Measurements from ENCODE around the gene RASGRP1. TPM values are rescaled to one million over a fixed set of nuclear protein-coding genes. Genes with fewer than 3 reads are reported as not detected.

The RASGRP1 gene
- total and polyA plus RNA-seq, 10 of the 15 experiments (the other 5 are each of a cell fraction or from before 2014, with no cell fraction given), result 5.6 to 234 (median 20.9) TPM

- TF ChIP-seq SIX5 (IDR thresholded peaks at IDR 0.05; ENCODE audit: low read depth, low read length, severe bottlenecking) (no peak), RAD21 (IDR thresholded peaks at IDR 0.05; ENCODE audit: insufficient read depth, low read depth, low read length) (no peak), RBBP5 (conservative IDR thresholded peaks at IDR 0.05) (no peak), POU2F2 (IDR thresholded peaks at IDR 0.05; ENCODE audit: borderline replicate concordance, low read depth, low read length) (no peak), ZNF592 (IDR thresholded peaks at IDR 0.05) (no peak)
These were observed 15.4 kb downstream of the RASGRP1 start (continued) for GRCh38 chr15:38549222-38549621.

GRCh38 chr15:38547255-38547997 is 17.2 kb downstream of the RASGRP1 start:
- ChIA-PET POLR2A (no interaction called here), SMC1A (ENCODE audit: uncharacterized antibody, unreplicated experiment) (interaction anchor here (3.2 kb wide), 1 partner anchor 136 kb away, joined by 11 read pairs; no protein-coding TSS in a partner anchor)
- TF ChIP-seq NFIC (IDR thresholded peaks at IDR 0.05; ENCODE audit: low read depth, low read length) (no peak), EGR1 (IDR thresholded peaks at IDR 0.05; ENCODE audit: borderline replicate concordance in 1 of 2, low read depth in 2 of 2, low read length in 2 of 2) (no peak), SRF (IDR thresholded peaks at IDR 0.05; ENCODE audit: low read depth in 2 of 2, low read length in 2 of 2) (no peak), ZNF592 (IDR thresholded peaks at IDR 0.05) (no peak), KDM1A (IDR thresholded peaks at IDR 0.05; ENCODE audit: borderline replicate concordance) (no peak), NR2C1 (IDR thresholded peaks at IDR 0.05) (no peak)

More at GRCh38 chr15:38547255-38547997, 17.2 kb downstream of the RASGRP1 start:
- 97% methylated on average over 10 of the region's 10 CpGs for WGBS (ENCODE audit: insufficient coverage, insufficient replicate concordance, low lambda C conversion rate, missing lambda C conversion rate)
- no peaks in the 10 kb centered on the region for H3K9me3 ChIP-seq (replicated peaks; ENCODE audit: control insufficient read depth, insufficient read depth, low read length)
- in situ Hi-C loops (cut with MboI) (no loop called here), intact Hi-C loops (cut with micrococcal nuclease; ENCODE audit: unreplicated experiment) (no loop called here)
- ATAC-seq, result no peak
- no TSS peak for BruUV-seq (replicated peaks)
- H3K9ac ChIP-seq (ENCODE audit: control insufficient read depth, insufficient read depth, low read length), result no peak overlapping the region
- RAD21 ChIA-PET (ENCODE audit: unreplicated experiment), result interaction anchor here (1.4 kb wide), 1 partner anchor 107 kb away, joined by 3 read pairs; no protein-coding TSS in a partner anchor
- FAIRE-seq, result no peak
- no peaks in the 10 kb centered on the region for H3K4me1 ChIP-seq (ENCODE audit: control insufficient read depth, insufficient read depth, low read length)
- no peak overlapping the region for H3K4me2 ChIP-seq (ENCODE audit: control insufficient read depth, insufficient read depth)
- no peaks in the 10 kb centered on the region for H3K27me3 ChIP-seq (replicated peaks in 1 of 2; ENCODE audit: control insufficient read depth in 2 of 2, insufficient read depth in 2 of 2, low read length in 1 of 2)
- no peak overlapping the region for H3K27ac ChIP-seq (ENCODE audit: control insufficient read depth, insufficient read depth)
- CTCF ChIA-PET, result interaction anchor here (1.7 to 4.0 kb wide), 2 partner anchors 143 kb away, joined by 6 to 11 read pairs; no protein-coding TSS in a partner anchor
- H2AFZ ChIP-seq (ENCODE audit: control insufficient read depth, low read depth, low read length), result no peak overlapping the region
- H3K36me3 ChIP-seq (ENCODE audit: control insufficient read depth in 2 of 2, insufficient read depth in 2 of 2, low read length in 1 of 2), result peaks cover 5 to 14% of the 10 kb centered on the region in 2 experiments
- DNase-seq (ENCODE audit: low read depth, low spot score), result no peak
- H4K20me1 ChIP-seq (ENCODE audit: control insufficient read depth, insufficient read depth), result no peaks in the 10 kb centered on the region
- H3K79me2 ChIP-seq (ENCODE audit: control insufficient read depth, insufficient read depth, low read length), result peaks cover 6% of the 10 kb centered on the region
- no peak overlapping the region for H3K4me3 ChIP-seq

All from GM12878 (cell line).